ENCODE results near the gene CERCAM. TPM values are rescaled to one million over a fixed set of nuclear protein-coding genes. Genes with fewer than 3 reads are reported as not detected.

CERCAM gene
- total RNA-seq, 1 experiment from 2014 or later = 19.1 TPM

GRCh38 chr9:128448746-128449145 is 28.1 kb downstream of the CERCAM start:
- H3K9me3 ChIP-seq (ENCODE audit: low read length) = no peaks in the 10 kb centered on the region

GRCh38 chr9:128454991-128455390 is 34.3 kb downstream of the CERCAM start:
- Histone ChIP-seq H3K4me1 (ENCODE audit: insufficient read depth, low read length) (no peaks in the 10 kb centered on the region; the same call in none of the 2 replicates), H3K27me3 (ENCODE audit: low read length) (no peaks in the 10 kb centered on the region), H4K20me1 (ENCODE audit: low read length) (no peaks in the 10 kb centered on the region), H2AFZ (ENCODE audit: low read length) (no peak overlapping the region), H3K36me3 (ENCODE audit: low read depth, low read length) (no peaks in the 10 kb centered on the region), H3K9me3 (ENCODE audit: low read length) (no peaks in the 10 kb centered on the region), H3K9ac (ENCODE audit: low read length) (no peak overlapping the region), H3K79me2 (ENCODE audit: low read length) (peaks cover 8% of the 10 kb centered on the region), H3K4me2 (ENCODE audit: low read length) (peak overlapping the region; percentile 96; the same call in 1 of the 2 replicates), H3K27ac (ENCODE audit: low read length) (no peak overlapping the region), H3K9me2 (replicated peaks; ENCODE audit: low read length) (no peaks in the 10 kb centered on the region), H3K4me3 (ENCODE audit: low read length) (no peak overlapping the region), H3F3A (ENCODE audit: low read length, unreplicated experiment) (no peaks in the 10 kb centered on the region)
- intact Hi-C loops (cut with micrococcal nuclease) = no loop called here
- BruUV-seq (replicated peaks) = no TSS peak
- no peak for TF ChIP-seq EZH2phosphoT487 (IDR thresholded peaks at IDR 0.05; ENCODE audit: borderline replicate concordance, low read length)
- TF ChIP-seq EZH2 (IDR thresholded peaks at IDR 0.05; ENCODE audit: low read length, unreplicated experiment) = no peak
- no peak for TF ChIP-seq CTCF (conservative IDR thresholded peaks at IDR 0.05; ENCODE audit: low read depth, low read length)
- CTCF ChIA-PET = no interaction called here
- ATAC-seq (no peak), DNase-seq (no peak)
- POLR2A ChIA-PET (ENCODE audit: unreplicated experiment) = interaction anchor here (0.7 kb wide), 1 partner anchor 231 kb away, joined by 3 read pairs; no protein-coding TSS in a partner anchor

More at GRCh38 chr9:128448746-128449145, 28.1 kb downstream of the CERCAM start:
- Histone ChIP-seq H3K36me3 (ENCODE audit: low read depth, low read length) (no peaks in the 10 kb centered on the region), H3K4me3 (ENCODE audit: low read length) (no peak overlapping the region), H4K20me1 (ENCODE audit: low read length) (no peaks in the 10 kb centered on the region), H3K27me3 (ENCODE audit: low read length) (no peaks in the 10 kb centered on the region), H3K27ac (ENCODE audit: low read length) (no peak overlapping the region), H2AFZ (ENCODE audit: low read length) (no peak overlapping the region), H3K79me2 (ENCODE audit: low read length) (no peaks in the 10 kb centered on the region), H3F3A (ENCODE audit: low read length, unreplicated experiment) (no peaks in the 10 kb centered on the region), H3K4me2 (ENCODE audit: low read length) (no peak overlapping the region), H3K9me2 (replicated peaks; ENCODE audit: low read length) (no peaks in the 10 kb centered on the region), H3K9ac (ENCODE audit: low read length) (no peak overlapping the region), H3K4me1 (ENCODE audit: insufficient read depth, low read length) (no peaks in the 10 kb centered on the region)
- ChIA-PET POLR2A (ENCODE audit: unreplicated experiment) (no interaction called here), CTCF (no interaction called here)
- DNase-seq (no peak), ATAC-seq (no peak)
- intact Hi-C loops (cut with micrococcal nuclease) = no loop called here
- TF ChIP-seq EZH2phosphoT487 (IDR thresholded peaks at IDR 0.05; ENCODE audit: borderline replicate concordance, low read length) = no peak
- no peak for TF ChIP-seq EZH2 (IDR thresholded peaks at IDR 0.05; ENCODE audit: low read length, unreplicated experiment)
- TF ChIP-seq CTCF (conservative IDR thresholded peaks at IDR 0.05; ENCODE audit: low read depth, low read length) = no peak
- BruUV-seq (replicated peaks) = no TSS peak

GRCh38 chr9:128455849-128456612 is 35.4 kb downstream of the CERCAM start, which contains the start of gene ODF2:
ODF2 (plus strand) TSS chr9:128456006; CDS start chr9:128456092, 86 bp downstream.
- Histone ChIP-seq H3K36me3 (ENCODE audit: low read depth, low read length) (no peaks in the 10 kb centered on the region), H3K27me3 (ENCODE audit: low read length) (no peaks in the 10 kb centered on the region), H3K4me1 (ENCODE audit: insufficient read depth, low read length) (no peaks in the 10 kb centered on the region; the same call in none of the 2 replicates), H3K9me2 (replicated peaks; ENCODE audit: low read length) (no peaks in the 10 kb centered on the region), H2AFZ (ENCODE audit: low read length) (peak within 1 kb of the TSS; percentile 96), H4K20me1 (ENCODE audit: low read length) (no peaks in the 10 kb centered on the region), H3F3A (ENCODE audit: low read length, unreplicated experiment) (no peaks in the 10 kb centered on the region), H3K9me3 (ENCODE audit: low read length) (no peaks in the 10 kb centered on the region), H3K27ac (ENCODE audit: low read length) (peak within 1 kb of the TSS; percentile 44; the same call in 1 of the 2 replicates), H3K4me3 (ENCODE audit: low read length) (peak within 1 kb of the TSS; percentile 77), H3K4me2 (ENCODE audit: low read length) (peak within 1 kb of the TSS; percentile 96), H3K79me2 (ENCODE audit: low read length) (peaks cover 8% of the 10 kb centered on the region), H3K9ac (ENCODE audit: low read length) (peak within 1 kb of the TSS; percentile 75)
- intact Hi-C loops (cut with micrococcal nuclease) = no loop called here
- BruUV-seq (replicated peaks) = no TSS peak
- ChIA-PET CTCF (interaction anchor here (0.6 kb wide), 1 partner anchor 35 kb away, joined by 3 read pairs; no protein-coding TSS in a partner anchor), POLR2A (ENCODE audit: unreplicated experiment) (interaction anchor here (0.7 kb wide), 1 partner anchor 229 kb away, joined by 3 read pairs; no protein-coding TSS in a partner anchor)
- ATAC-seq (peak; percentile 88), DNase-seq (peak; percentile 92)
- TF ChIP-seq EZH2phosphoT487 (IDR thresholded peaks at IDR 0.05; ENCODE audit: borderline replicate concordance, low read length) (no peak), CTCF (conservative IDR thresholded peaks at IDR 0.05; ENCODE audit: low read depth, low read length) (no peak), EZH2 (IDR thresholded peaks at IDR 0.05; ENCODE audit: low read length, unreplicated experiment) (no peak)

All from PC-3 (cell line).